Measurements from ENCODE around the gene UPK1A.
A peak's percentile ranks its signal among the peaks of the same experiment; 100 is the strongest.

The UPK1A gene

DNA sequence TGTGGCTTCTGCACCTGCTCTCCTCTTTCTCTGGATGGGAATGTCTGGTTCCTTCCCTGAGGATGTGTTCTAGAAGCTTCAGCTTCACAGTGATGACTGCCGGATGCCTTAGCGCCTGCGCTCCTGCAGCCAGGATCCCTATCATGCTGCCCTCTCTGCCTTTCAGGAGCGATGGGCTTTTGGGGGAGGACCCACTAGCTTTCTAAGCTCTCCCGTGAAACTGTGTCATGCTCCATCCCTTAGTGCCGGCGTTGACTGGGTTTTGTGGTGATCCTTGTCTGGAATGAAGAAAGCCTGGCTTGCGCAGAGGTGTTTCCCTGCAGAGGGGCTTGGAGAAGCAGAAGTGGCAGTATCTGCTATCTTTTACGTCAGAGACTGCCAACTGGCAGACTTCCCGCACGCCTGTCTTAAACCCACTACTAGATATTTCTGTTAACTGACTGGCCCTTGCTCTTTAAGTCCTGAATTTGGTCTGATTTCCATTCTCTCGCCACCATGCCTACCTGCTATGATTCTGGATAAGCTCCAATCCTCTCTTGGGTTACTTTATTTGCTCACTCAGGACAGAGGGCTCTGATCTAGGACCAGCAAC, 47.7 kb downstream of the UPK1A start:
- DNase-seq (ENCODE audit: low spot score in 2 of 2) (no peak), ATAC-seq (ENCODE audit: low read depth) (no peak)
- H3K27me3 Mint-ChIP-seq = no peaks in the 10 kb centered on the region

DNA sequence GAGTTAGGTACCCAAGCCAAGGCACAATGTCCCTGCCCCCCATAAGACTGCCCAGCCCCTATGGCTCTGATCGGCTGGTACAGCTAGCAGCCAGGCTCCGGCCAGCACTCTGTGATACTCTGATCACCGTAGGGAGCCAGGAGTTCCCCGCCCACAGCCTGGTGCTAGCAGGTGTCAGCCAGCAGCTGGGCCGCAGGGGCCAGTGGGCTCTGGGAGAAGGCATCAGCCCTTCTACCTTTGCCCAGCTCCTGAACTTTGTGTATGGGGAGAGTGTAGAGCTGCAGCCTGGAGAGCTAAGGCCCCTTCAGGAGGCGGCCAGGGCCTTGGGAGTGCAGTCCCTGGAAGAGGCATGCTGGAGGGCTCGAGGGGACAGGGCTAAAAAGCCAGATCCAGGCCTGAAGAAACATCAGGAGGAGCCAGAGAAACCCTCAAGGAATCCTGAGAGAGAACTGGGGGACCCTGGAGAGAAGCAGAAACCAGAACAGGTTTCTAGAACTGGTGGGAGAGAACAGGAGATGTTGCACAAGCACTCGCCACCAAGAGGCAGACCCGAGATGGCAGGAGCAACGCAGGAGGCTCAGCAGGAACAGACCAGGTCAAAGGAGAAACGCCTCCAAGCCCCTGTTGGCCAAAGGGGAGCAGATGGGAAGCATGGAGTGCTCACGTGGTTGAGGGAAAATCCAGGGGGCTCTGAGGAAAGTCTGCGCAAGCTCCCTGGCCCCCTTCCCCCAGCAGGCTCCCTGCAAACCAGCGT, 48.5 kb downstream of the UPK1A start:
- H3K4me3 Mint-ChIP-seq = peak overlapping the region; percentile 92

More for the DNA sequence above, 47.7 kb downstream of the UPK1A start:
- Mint-ChIP-seq H3K9me3 (no peaks in the 10 kb centered on the region), H3K36me3 (peaks cover 2% of the 10 kb centered on the region), H3K4me1 (peaks cover 40% of the 10 kb centered on the region), H3K27ac (peak overlapping the region; percentile 99), H3K4me3 (peak overlapping the region; percentile 92)

DNA sequence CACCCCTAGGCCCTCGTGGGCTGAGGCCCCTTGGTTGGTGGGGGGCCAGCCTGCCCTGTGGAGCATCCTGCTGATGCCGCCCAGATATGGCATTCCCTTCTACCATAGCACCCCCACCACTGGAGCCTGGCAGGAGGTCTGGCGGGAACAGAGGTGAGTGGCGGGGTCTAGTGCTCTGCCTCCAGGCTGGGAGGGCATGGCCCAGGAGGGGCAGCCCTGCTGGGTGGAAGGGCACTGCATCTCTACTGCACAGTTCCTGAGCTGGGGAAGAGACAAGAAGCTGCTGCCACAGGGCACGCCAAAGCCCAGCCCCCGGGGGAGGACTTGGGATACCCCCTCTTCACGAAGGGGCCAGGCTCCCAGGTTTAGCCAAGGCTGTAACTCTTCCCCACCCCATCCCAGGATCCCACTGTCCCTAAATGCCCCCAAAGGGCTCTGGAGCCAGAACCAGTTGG, 49.1 kb downstream of the UPK1A start:
- DNase-seq (ENCODE audit: low spot score in 2 of 2) (no peak), ATAC-seq (ENCODE audit: low read depth) (no peak)
- H3K9me3 Mint-ChIP-seq = no peaks in the 10 kb centered on the region
- peaks cover 50% of the 10 kb centered on the region for H3K4me1 Mint-ChIP-seq
- peak overlapping the region; percentile 94 for H3K27ac Mint-ChIP-seq
- no peaks in the 10 kb centered on the region for H3K27me3 Mint-ChIP-seq
- peaks cover 4% of the 10 kb centered on the region for H3K36me3 Mint-ChIP-seq
- H3K4me3 Mint-ChIP-seq = peak overlapping the region; percentile 92

More for the DNA sequence above, 48.5 kb downstream of the UPK1A start:
- Mint-ChIP-seq H3K27me3 (no peaks in the 10 kb centered on the region), H3K4me1 (peaks cover 48% of the 10 kb centered on the region), H3K27ac (peak overlapping the region; percentile 99), H3K9me3 (no peaks in the 10 kb centered on the region), H3K36me3 (peaks cover 2% of the 10 kb centered on the region)
- DNase-seq (ENCODE audit: low spot score in 2 of 2) (no peak), ATAC-seq (ENCODE audit: low read depth) (no peak)

DNA sequence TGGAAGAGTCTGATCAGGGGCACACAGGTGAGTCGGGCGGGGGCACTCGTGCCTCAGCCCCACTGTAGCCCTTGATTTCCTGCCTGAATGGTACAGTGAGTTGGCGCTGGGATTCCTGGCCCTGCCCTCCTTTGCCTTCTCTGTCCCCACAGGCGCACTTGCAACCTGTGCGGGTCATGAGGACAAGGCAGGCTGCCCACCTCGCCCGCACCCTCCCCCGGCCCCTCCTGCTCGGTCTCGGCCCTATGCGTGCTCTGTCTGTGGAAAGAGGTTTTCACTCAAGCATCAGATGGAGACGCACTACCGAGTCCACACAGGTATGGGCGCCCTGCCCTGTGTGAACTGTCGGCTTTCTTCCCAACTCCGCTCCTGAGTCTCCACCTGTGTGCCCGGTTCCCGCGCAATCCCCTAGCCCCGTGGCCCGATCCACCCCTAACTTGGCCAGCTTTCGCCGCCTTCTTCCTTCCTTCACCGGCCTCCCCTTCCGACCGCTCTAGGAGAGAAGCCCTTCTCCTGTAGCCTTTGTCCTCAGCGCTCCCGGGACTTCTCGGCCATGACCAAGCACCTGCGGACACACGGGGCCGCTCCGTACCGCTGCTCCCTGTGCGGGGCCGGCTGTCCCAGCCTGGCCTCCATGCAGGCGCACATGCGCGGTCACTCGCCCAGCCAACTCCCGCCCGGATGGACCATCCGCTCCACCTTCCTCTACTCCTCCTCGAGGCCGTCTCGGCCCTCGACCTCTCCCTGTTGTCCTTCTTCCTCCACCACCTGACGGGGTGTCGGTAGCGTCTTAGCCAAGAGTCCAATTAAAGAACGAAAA, 49.9 kb downstream of the UPK1A start:
- Mint-ChIP-seq H3K27ac (peak overlapping the region; percentile 94), H3K9me3 (no peaks in the 10 kb centered on the region), H3K4me1 (peaks cover 46% of the 10 kb centered on the region), H3K4me3 (peak overlapping the region; percentile 92), H3K27me3 (no peaks in the 10 kb centered on the region), H3K36me3 (peaks cover 6% of the 10 kb centered on the region)
- DNase-seq (ENCODE audit: low spot score in 2 of 2) (no peak), ATAC-seq (ENCODE audit: low read depth) (no peak)

DNA sequence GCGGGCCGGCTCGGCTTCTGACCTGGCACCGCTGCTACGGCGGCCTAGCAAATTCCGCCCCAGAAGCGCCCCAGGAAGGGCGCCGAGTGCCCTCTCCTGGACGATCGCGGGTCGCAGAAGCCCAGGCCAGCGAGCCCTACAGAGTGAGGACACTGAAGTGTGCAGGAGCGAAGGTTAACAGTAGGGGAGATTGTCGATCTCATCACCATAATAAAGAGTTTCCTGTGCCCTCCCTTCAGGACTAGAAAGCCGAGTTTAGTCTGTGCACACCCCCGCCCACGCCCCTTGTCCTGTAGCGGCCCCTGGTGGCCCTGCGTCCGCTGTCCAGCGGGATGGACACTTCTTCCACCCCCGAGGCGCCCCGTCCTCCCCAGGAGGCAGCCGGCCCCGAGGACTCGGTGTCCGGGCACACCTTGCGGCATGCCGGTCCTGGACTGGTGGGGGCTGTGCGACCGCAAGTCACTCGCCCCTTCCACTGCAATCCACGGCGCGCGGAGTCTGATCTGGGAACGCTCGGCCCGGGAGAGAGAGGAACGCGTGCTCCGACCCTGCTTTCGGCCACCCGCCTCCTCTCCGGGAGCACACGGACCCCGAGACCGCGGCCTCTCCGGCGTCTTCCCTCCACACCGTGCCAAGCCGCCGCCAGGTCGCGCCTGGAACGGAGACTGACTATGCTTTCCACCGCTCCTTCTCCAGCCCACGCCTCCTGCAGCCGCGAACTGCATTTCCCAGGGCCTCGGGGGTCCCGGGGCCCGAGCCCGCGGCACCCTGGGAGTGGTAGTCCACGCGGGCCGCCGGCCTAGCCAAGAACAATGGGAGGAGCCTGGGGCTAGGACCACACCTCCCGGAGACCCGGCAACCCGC, 50.7 kb downstream of the UPK1A start:
- Mint-ChIP-seq H3K4me3 (peak overlapping the region; percentile 92), H3K27ac (peak overlapping the region; percentile 94), H3K4me1 (peaks cover 42% of the 10 kb centered on the region), H3K36me3 (peaks cover 12% of the 10 kb centered on the region), H3K9me3 (no peaks in the 10 kb centered on the region), H3K27me3 (no peaks in the 10 kb centered on the region)
- ATAC-seq (ENCODE audit: low read depth) = peak; percentile 70
- DNase-seq (ENCODE audit: low spot score in 2 of 2) = peak; percentile 90 to 95

DNA sequence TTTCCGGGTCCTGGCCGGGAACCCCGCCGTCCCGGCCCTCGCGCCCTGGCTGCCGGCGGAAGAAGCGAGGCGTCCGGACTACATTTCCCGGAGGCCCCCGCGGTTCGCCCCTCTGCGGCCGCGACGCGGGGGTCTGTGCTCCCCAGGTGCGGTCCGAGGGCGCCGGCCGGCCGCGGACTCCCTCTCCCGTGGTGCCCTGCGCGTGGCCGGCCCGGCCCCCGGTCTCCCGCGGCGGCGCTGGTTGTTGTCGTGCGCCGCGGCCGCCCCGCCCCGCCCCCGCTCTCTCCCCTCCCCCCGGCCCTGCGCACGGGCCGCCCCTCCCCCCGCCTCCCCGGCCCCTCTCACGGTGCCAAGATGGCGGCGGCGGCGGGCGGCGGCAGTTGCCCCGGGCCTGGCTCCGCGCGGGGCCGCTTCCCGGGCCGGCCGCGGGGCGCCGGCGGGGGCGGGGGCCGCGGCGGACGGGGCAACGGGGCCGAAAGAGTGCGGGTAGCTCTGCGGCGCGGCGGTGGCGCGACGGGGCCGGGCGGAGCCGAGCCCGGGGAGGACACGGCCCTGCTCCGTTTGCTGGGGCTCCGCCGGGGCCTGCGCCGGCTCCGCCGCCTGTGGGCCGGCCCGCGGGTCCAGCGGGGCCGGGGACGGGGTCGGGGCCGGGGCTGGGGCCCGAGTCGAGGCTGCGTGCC, 51.5 kb downstream of the UPK1A start, which contains the start of gene KMT2B:
Gene KMT2B, plus strand, starts transcription at position 339 of the 680 bp plus-strand sequence. Its CDS starts 16 bp downstream, at position 355.
- H3K9me3 Mint-ChIP-seq = no peaks in the 10 kb centered on the region
- H3K4me3 Mint-ChIP-seq = peak within 1 kb of the TSS; percentile 92
- DNase-seq (ENCODE audit: low spot score in 2 of 2) (no peak), ATAC-seq (ENCODE audit: low read depth) (no peak)
- peaks cover 37% of the 10 kb centered on the region for H3K4me1 Mint-ChIP-seq
- H3K36me3 Mint-ChIP-seq = peaks cover 18% of the 10 kb centered on the region
- H3K27ac Mint-ChIP-seq = peak within 1 kb of the TSS; percentile 94
- no peaks in the 10 kb centered on the region for H3K27me3 Mint-ChIP-seq

DNA sequence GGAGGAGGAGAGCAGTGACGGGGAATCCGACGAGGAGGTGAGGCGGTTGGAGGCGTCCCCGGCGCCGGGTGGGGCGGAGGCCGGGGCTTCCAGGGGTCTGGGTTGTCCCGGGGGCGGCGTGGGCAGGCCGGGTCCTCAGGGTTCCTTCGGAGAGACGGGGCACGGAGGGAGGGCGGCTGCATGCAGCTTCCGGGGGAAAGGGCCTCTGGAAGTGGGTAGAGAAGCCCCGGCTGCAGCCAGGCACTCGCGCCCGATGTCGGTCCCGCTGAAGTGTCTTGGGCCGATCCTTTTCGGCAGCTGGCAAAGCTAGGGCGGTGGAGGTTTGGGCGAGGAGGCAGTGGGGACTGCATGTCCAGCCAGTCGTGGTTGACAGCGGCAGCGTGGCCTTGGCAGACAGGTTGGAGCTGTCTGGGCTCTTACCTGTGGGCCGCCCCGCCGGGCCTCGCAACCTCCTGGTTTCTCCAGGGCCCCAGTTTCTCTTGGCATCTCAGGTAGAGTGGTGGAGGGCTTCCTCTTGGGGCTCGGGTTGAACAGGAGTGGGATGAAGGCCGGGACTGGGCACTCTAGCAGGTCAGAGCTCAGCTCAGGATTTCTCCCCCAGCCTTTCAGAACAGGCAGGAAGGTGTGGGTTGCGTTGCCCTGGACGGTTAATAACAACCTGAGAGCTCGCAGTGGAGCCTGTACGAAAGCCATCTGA, 52.2 kb downstream of the UPK1A start:
- peak in 1 of 2 donors; percentile 56 for DNase-seq (ENCODE audit: low spot score in 2 of 2)
- H3K36me3 Mint-ChIP-seq = peaks cover 22% of the 10 kb centered on the region
- H3K4me3 Mint-ChIP-seq = peak overlapping the region; percentile 86
- peaks cover 32% of the 10 kb centered on the region for H3K4me1 Mint-ChIP-seq
- no peak for ATAC-seq (ENCODE audit: low read depth)
- no peaks in the 10 kb centered on the region for H3K9me3 Mint-ChIP-seq
- H3K27me3 Mint-ChIP-seq = no peaks in the 10 kb centered on the region
- H3K27ac Mint-ChIP-seq = peak overlapping the region; percentile 72

DNA sequence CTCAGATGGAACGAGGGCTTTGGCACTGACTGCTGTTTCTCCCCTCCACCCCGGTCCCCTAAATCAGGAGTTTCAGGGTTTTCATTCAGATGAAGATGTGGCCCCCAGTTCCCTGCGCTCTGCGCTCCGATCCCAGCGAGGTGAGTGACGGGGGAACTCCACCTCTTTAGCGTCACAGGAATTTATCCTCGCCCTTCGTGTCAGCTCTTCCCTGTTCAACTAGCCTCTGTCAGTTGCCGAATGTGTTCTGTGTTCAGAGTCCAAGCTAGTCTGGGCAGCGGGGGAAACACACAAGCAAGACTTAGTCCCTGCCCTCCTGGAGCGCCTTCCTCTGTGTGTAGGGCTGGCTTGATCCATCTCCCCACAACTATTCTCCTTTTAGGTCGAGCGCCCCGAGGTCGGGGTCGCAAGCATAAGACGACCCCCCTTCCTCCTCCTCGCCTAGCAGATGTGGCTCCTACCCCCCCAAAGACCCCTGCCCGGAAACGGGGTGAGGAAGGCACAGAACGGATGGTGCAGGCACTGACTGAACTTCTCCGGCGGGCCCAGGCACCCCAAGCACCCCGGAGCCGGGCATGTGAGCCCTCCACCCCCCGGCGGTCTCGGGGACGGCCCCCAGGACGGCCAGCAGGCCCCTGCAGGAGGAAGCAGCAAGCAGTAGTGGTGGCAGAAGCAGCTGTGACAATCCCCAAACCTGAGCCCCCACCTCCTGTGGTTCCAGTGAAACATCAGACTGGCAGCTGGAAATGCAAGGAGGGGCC, 53.3 kb downstream of the UPK1A start:
- peaks cover 21% of the 10 kb centered on the region for H3K4me1 Mint-ChIP-seq
- DNase-seq (ENCODE audit: low spot score in 2 of 2) (no peak), ATAC-seq (ENCODE audit: low read depth) (no peak)
- H3K36me3 Mint-ChIP-seq = peaks cover 25% of the 10 kb centered on the region
- H3K9me3 Mint-ChIP-seq = no peaks in the 10 kb centered on the region
- H3K27ac Mint-ChIP-seq = no peak overlapping the region
- H3K4me3 Mint-ChIP-seq = peak overlapping the region; percentile 86
- H3K27me3 Mint-ChIP-seq = no peaks in the 10 kb centered on the region

DNA sequence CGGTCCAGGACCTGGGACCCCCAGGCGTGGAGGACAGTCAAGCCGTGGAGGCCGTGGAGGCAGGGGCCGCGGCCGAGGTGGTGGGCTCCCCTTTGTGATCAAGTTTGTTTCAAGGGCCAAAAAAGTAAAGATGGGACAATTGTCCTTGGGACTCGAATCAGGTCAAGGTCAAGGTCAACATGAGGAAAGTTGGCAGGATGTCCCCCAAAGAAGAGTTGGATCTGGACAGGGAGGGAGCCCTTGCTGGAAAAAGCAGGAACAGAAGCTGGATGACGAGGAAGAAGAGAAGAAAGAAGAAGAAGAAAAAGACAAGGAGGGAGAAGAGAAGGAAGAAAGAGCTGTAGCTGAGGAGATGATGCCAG, 53.8 kb downstream of the UPK1A start:
- no peak overlapping the region for H3K4me3 Mint-ChIP-seq
- H3K36me3 Mint-ChIP-seq = peaks cover 25% of the 10 kb centered on the region
- H3K9me3 Mint-ChIP-seq = no peaks in the 10 kb centered on the region
- H3K27me3 Mint-ChIP-seq = no peaks in the 10 kb centered on the region
- no peak for ATAC-seq (ENCODE audit: low read depth)
- H3K27ac Mint-ChIP-seq = no peak overlapping the region
- no peak for DNase-seq (ENCODE audit: low spot score in 2 of 2)
- H3K4me1 Mint-ChIP-seq = peaks cover 16% of the 10 kb centered on the region

DNA sequence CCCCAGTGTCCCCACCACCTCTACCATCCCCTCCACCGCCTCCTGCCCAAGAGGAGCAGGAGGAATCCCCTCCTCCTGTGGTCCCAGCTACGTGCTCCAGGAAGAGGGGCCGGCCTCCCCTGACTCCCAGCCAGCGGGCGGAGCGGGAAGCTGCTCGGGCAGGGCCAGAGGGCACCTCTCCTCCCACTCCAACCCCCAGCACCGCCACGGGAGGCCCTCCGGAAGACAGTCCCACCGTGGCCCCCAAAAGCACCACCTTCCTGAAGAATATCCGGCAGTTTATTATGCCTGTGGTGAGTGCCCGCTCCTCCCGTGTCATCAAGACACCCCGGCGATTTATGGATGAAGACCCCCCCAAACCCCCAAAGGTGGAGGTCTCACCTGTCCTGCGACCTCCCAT, 54.3 kb downstream of the UPK1A start:
- Mint-ChIP-seq H3K9me3 (no peaks in the 10 kb centered on the region), H3K36me3 (peaks cover 27% of the 10 kb centered on the region), H3K4me1 (peaks cover 16% of the 10 kb centered on the region), H3K4me3 (no peak overlapping the region), H3K27ac (no peak overlapping the region), H3K27me3 (no peaks in the 10 kb centered on the region)
- DNase-seq (ENCODE audit: low spot score in 2 of 2) (no peak), ATAC-seq (ENCODE audit: low read depth) (no peak)

DNA sequence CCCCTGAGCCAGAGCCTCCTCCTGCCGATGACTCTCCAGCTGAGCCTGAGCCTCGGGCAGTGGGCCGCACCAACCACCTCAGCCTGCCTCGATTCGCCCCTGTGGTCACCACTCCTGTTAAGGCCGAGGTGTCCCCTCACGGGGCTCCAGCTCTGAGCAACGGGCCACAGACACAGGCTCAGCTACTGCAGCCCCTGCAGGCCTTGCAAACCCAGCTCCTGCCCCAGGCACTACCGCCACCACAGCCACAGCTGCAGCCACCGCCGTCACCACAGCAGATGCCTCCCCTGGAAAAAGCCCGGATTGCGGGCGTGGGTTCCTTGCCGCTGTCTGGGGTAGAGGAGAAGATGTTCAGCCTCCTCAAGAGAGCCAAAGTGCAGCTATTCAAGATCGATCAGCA, 55.1 kb downstream of the UPK1A start:
- no peaks in the 10 kb centered on the region for H3K27me3 Mint-ChIP-seq
- H3K36me3 Mint-ChIP-seq = peaks cover 34% of the 10 kb centered on the region
- H3K4me3 Mint-ChIP-seq = no peak overlapping the region
- DNase-seq (ENCODE audit: low spot score in 2 of 2) = no peak
- H3K9me3 Mint-ChIP-seq = no peaks in the 10 kb centered on the region
- H3K27ac Mint-ChIP-seq = no peak overlapping the region
- peaks cover 17% of the 10 kb centered on the region for H3K4me1 Mint-ChIP-seq
- ATAC-seq (ENCODE audit: low read depth) = no peak

DNA sequence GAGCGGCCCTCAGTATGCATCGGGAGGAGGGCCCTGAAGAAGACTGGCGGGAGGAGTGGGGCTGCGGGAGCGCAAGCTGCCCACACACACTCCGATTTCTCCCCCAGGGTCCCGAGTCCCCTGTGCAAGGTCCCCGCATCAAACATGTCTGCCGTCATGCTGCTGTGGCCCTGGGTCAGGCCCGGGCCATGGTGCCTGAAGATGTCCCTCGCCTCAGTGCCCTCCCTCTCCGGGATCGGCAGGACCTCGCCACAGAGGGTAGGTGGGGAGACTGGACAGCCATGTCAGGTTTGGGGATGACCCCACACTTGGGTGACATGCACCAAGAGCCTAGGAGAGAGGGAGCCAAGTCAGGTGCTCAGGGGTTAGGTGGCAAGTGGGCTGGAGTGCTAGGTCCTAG, 56.1 kb downstream of the UPK1A start:
- Mint-ChIP-seq H3K9me3 (no peaks in the 10 kb centered on the region), H3K27me3 (no peaks in the 10 kb centered on the region), H3K36me3 (peaks cover 34% of the 10 kb centered on the region), H3K4me1 (peaks cover 14% of the 10 kb centered on the region), H3K4me3 (no peak overlapping the region), H3K27ac (no peak overlapping the region)
- ATAC-seq (ENCODE audit: low read depth) = no peak
- no peak for DNase-seq (ENCODE audit: low spot score in 2 of 2)
